NCI-H524 (cell line): ENCODE measurements around the gene NEUROG3.

Source experiments
- DNase-seq, 2 experiments: peaks; one replicate each; lab custom pipeline; 2025; lab: John Stamatoyannopoulos, UW

NEUROG3 gene, protein sequence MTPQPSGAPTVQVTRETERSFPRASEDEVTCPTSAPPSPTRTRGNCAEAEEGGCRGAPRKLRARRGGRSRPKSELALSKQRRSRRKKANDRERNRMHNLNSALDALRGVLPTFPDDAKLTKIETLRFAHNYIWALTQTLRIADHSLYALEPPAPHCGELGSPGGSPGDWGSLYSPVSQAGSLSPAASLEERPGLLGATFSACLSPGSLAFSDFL

DNA sequence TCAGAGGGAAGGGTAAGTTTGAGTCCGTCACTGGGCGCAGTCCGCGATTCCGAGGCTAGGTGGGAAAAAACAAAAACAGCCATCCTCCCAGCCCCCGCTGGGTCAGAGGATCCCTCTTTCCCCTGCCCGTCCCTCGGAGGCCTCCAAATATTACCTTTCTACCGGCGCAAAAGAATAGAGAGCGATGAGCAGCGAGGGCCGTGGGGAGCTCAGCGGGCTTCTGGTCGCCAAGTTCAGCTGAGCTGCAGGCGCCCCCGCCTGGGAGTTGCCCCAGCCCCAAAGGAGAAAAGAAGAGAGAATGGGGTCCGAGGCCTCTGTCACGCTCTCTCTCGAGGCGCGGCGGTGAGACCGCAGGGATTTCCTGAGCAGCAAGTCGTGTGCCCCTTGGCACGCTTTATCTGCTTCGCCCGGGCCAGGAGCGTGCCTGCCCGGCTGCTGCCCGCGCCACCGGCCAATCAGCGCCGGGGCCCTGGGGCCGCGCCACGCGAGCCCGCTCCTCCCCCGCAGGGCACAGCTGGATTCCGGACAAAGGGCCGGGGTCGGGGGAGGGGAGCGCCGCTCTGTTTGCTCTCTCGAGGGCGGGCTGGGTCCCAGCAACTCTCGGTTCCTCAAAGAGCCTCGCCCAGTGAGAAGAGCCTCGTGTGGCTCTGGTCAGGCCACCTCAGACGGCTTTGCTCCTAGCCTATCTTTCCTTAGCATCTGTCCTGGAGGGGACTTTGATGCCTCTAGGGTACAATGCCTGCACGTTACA, at the start of gene NEUROG3:
Gene NEUROG3, minus strand, starts transcription at position 367 of the 751 bp plus-strand sequence. CDS start 379 bp downstream, outside the sequence.
- DNase-seq, result no peak

DNA sequence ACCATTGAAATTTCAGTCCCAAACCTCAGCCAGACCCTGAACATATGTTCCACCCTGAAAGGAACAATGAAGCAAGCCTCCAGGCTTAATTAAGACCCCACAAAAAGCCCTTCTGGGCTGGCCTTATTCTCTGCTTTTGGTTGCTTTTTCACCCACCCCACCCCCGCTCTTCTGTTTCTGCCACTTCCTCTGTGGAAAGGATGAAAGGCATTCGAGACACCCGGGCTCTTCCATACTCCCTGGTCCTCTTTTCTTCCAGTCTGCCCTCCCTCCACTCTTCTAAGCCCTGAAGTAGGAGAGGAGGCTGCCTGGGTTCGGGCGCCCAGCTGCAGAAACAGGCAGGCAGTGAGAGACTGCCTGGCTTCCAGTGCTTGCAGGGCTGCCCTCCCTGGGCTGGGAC, 47.4 kb upstream of the NEUROG3 start:
- DNase-seq, result no peak

DNA sequence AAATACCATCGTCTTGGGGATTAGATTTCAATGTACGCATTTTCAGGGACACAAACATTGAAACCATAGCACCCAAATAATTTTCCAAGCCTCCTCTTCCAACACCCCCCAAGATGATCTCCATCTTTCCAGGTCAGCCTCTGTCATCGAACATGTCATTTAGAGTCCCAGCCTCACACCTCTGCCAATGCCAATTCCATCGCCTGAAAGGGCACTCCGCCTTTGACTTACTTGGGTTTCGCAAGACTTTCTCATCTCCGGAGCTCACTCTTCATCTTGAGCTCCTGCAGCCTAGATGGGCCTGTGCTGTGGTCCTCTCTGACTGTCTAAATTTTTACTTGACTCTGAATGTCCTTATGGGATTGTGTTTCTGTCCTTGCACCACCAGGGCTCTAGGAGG, 46.4 kb upstream of the NEUROG3 start:
- no peak for DNase-seq

DNA sequence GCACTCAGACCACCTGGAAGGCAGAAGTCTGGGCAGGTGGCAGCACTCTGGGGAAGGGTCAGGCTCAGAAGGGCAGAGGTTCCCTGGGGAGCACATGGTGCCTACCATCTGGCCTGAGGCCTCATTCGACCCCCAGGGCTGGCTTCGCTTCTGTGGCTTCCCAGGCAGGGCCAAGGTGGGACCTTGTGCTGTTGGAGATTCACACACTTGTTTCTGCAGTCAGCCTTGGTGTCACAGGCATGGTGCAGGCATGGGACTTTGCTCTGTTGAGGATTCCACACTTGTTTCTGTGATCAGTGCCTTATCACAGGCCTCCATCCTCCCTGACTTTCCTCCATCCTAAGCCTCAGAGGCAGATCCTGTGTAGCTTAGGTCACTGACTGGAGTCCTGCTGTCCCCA, 45.5 kb upstream of the NEUROG3 start:
- DNase-seq, result no peak

DNA sequence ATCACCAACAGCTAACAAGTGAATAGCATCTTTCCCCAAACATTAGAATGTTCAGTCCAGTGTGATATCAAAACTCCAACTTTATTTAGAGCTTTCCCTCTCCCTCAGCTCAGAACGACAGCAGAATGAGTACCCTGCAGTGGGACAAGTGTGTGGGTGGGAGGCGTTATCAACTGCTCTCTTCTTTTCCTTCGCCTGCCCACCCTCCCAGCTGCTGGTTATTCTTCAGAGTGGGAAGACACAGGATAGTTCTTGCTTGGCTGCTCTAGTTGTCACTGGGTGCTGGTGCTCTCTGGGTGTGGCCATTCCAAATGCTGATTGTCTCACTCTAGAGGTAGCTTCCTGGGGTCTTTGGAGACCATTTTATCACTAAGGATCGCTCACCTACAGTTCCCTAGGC, 43.1 kb upstream of the NEUROG3 start:
- DNase-seq, result no peak

DNA sequence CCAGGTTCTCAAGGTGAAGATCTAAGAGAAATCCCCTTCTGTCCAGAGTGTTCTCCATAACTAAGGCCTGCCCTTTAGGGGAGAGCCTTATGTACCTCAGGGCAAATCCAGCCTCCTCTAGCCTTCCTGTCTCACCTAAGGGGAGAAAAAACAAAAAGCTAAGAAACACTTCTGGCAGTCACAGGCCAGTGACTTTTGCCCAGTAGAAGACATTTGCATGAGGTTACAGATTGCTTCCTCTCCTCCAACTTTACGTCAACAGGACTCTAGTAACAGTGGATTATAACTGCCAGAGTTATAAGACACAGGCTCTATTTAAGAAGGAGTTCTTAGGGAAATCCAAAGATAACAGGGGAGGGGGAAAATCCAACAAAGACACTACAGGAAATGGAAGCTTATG, 40.9 kb upstream of the NEUROG3 start:
- DNase-seq, result no peak

DNA sequence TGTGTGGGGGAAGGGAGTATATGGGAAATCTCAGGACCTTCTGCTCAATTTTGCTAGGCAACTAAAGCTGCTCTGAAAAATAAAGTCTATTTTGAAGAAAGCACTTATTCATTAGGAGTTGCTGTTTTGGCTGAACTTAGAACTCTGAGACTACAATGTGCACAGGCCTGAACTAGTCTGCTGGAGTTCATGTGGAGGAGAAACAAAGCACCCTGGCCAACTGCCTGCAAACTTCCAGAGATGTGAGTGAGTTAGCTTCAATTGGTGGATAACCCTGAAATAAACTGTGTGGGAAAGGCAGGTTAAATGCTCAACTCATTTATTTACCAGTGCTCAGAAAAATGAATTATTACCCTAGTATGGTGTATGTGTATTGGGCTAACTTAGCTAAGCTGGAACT, 39.5 kb upstream of the NEUROG3 start:
- no peak for DNase-seq

DNA sequence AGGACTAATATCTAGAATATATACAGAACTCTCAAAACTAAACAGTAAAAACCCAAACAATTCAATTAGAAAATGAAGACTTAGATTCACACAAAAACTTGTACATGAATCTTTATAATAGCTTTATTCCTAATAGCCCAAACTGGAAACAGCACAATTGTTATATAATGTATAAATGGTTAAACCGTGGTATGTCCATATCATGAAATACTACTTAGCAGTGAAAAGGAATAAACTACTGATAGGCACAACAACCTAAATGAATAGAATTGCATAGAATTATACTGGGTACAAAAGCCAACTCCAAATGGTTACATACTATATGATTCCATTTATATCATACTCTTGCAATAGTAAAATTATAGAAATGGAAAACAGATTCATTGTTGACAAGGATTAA, 35.9 kb upstream of the NEUROG3 start:
- no peak for DNase-seq

DNA sequence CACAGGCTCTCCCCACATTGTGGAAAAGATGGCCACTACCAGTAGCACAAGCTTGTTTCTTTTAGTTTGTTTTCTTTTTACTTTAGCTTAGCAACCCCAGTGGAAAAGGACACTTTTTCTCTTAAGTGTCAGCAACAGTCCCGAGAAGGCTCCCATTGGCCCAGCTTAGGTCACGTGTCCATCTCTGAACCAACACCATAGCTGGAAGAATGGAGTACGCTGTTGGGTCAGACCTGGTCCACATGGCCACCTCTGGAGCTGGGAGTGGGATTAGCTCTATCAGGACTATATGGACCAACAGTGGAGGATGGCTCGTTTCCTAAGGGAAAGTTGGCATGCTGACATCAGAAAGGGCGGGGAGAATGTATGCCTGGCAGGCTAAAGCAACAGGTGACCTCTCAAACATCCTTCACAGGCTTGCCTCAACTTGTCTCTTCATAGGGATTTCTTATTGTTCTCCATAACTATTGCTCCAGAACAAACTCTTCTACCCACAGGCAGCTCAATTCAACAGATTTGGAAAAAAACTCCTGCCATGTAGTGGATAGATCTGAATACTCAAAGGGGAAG, 27.6 kb upstream of the NEUROG3 start:
- DNase-seq, result no peak

DNA sequence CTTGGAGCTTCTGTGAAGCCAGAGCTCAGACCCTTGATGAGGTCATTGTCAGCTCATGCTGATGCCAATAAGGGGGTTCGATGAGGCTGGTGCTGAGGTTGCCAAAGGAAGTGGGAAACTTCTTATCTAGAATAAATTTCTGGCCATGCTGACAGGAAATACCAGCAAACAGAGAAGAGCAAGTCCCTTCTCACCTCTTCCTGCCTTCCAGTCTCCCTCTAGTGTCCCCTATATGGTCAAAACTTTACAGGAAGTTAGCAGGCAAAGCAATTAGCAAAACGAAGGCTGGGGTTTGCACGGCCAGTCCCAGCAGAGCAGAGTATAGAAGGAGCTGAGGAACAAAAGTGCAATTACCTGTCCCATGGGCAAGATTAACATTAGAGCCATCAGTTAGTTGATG, 15.1 kb upstream of the NEUROG3 start:
- no peak for DNase-seq

DNA sequence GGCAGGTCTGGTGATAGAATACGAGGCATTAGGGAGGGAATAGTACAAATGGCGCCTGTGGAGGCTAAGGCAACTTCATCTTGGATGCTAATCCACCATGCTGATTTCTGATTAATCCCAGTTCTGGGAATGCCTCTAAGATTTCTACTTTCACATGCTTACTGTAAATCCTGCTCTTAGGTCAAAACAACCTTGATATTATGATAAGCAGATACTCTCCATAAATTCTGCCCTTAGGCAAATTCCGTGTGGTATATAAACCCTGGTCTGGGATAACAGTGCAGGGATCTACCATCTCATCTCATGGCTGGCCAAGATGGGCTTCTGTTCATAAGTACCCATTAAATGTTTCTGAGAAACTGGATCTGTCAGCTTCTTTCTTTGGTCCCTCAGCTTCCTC, 11.4 kb upstream of the NEUROG3 start:
- DNase-seq, result no peak

DNA sequence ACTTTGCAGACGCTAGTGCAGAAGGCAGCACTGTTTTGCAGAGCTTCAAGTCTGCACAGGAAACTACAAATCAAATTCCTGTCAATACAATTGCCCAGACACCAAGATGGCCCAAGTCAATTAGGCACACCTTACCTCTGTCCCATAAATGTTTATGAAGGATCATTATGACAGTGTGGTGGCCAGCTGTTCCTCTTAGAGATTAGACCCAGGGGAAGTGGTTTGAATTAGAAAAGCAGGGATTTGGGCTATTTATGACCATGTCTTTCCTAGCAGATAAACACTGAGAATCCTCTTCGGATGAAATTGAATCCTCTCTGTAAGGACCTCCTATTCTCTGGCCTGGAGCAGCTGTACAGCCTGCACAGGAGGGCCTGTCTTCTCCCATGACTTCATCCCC, 9.9 kb upstream of the NEUROG3 start:
- peak; percentile 62 to 85 for DNase-seq

DNA sequence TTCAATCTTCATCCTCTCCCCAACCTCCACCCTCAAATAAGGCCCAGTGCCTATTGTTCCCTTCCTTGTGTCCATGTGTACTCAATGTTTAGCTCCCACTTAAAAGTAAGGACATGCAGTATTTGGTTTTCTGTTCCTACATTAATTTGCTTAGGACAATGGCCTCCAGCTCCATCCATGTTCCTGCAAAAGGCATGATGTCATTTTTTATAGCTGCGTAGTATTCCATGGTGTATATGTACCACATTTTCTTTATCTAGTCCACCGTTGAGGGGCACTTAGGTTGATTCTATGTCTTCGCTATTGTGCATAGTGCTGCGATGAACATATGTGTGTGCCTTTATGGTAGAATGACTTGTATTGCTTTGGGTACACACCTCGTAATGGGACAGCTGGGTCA, 7.2 kb upstream of the NEUROG3 start:
- no peak for DNase-seq

DNA sequence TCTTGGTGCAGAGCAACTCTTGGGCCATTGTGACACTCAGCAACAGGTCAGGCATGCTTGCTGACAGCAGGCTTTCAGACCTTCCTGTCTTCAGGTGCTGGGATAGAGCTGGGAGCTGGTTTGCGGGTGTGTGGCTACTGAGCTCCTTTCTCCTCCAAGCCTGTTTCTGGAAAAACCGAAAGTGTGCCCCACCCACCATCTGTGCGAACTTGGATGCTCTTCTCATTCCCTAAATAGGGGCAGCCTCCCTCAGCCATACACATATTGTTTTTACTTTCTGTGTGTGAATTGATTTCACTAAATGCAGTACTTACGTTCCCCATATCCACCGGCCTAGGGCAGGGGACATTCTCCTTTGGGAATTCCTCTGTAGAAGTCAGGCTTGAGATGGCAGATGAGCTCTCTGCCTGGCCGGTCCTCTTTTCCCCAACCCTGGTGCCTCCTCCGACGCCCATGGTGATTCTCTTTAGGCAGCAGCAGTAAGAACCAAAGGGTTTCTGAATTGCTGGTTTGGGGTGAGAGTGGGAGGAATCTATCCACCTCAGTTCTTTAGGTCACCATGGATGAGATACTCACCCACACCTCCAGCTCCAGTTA, 6.3 kb upstream of the NEUROG3 start:
- DNase-seq, result no peak

DNA sequence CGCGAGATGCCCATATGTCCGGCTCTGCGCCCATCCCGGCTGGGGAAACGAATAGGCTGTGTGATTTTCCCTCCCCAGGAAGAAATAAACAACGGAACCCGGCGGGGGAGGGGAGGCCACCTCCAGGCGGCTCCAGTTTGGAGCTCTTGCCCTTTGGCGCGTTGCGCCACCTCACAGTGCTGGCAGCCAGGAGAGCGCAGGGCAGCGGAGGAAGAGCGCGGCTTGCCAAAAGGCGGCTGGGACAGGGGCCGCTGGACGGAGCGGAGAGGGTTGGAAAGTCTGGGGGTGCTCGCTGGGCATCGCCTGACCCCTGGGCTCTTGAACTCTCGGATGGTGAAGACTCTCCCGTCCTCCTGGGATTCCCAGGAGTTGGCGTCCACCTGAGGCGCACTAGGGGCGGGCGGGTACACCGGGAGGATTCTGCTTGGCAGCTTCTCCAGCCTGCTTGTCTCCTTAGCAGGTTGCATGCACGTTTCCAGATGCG, 5.3 kb upstream of the NEUROG3 start:
- DNase-seq, result peak in 1 of 2 experiments; percentile 11

DNA sequence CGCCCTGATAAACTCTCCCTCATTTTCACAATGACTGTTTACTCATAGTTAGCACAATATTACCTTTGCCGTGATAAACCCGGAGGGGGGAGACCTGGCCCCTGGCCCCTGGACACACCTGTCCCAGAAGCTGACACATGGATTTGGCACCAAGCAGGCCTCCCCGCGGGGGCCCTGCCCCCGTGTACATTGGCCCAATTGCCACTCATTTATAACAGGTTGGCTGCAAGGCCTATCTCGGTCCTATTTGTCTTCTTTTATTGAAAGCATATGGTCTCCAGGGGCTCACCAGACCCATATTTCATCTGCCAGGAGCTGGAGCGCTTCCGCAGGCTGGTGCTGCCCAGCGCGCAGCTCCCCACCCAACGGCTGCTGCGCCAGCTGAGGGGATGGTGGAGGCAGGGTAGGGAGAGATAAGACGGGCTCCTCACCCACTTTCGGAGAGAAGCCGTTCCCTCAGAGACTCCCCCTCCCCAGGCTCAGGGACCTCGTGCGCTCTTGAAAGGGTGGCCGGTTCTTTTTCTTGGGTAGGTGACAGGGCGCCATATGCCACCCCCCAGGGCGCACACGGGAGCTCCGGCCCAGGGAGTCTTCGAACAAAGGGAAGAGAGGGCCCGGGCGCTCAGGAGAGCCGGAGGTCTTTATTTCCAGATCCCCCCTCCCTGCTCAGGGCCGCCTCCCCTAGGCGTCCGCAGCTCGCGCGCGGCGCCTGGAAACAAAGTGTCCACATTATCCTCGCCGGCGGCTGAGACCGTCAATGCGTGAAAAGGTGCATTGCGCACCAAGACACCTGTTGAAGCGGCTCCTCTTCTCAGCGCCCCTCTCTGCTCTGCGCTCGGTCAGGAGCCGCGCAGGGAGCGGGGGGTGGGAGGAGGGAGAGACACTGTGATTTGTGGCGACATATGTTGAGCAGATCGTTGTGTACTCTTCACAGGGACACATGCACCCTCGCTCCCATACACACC, 4.3 kb upstream of the NEUROG3 start:
- peak; percentile 42 to 57 for DNase-seq

DNA sequence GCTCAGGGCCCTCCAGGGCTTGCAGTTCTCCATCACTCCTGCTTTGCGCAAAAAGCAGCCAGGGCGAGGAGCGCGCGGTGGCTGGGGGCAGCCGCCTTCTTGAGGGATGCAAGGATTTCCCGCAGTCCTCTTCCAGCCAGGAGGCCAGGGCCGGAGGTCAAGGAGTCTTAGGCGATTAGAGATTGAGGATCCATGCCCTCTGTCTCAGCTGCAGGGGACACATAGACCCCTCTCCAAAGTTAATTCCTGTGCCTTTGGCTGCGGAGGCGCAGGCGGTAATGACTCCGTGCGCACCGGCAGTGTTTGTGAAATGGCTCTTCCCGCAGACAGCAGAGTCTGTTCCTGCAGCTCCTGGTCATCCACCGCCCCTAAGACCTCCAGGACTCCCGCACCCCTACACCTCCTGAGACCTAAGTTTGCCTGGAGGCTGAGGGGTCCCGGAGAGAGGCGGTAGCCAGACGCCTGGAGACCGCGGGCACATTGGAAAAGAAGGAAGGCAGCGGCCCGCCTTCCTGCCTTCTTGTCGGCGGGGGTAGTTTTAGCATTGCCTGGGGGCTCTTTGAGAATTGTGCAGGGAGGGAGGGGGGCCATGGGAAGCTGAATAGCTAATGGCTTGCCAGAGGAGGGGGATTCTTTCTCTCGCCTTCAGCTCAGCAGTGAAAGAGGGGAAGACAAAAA, 3.3 kb upstream of the NEUROG3 start:
- no peak for DNase-seq

DNA sequence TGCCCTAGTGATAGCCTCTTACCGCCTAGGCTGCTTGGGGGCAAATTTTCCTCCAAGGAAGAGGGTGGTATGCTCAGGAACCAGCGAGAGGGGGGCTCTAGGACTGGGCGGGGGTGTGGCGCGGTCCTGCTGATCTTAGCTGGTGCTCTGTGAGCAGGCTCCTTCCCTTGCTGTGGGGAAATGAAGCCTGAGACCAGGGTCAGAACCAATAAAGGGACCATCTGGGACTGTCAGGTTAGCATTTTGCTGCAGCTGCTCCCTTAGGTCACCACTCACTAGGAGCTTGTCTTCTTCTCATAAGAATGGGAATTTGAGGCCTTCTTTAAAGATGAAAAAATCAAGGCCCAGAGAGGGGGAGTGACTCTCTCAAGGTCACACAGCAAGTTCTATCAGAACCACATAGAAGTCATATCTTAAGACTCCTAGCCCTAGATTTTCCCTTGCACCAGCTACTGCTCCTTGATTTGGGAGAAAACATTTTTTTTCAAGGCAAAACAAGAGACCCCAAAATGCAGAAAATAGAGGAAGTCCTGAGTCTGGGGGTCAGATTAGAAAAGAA, 2.0 kb upstream of the NEUROG3 start:
- DNase-seq, result no peak

DNA sequence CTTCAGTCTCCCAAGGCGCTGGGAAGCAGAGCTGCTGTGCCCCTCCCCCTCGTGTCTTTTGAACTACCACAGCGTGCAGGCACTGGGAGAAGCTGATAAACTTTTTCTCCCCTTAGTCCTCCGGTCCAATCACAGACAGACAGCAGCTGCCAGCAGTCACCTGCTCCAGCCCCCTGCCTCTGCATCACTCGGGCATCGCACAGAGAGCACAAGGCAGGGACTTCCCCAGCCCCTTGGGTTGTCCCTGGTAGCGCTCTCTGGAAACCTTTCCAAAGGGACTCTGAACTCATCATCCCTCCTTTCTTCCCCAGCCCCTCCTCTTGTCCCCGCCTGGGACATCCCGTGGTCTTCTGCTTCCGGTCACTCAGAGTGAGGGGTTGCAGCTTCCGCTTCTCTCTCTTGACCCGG, 1.4 kb upstream of the NEUROG3 start:
- no peak for DNase-seq

DNA sequence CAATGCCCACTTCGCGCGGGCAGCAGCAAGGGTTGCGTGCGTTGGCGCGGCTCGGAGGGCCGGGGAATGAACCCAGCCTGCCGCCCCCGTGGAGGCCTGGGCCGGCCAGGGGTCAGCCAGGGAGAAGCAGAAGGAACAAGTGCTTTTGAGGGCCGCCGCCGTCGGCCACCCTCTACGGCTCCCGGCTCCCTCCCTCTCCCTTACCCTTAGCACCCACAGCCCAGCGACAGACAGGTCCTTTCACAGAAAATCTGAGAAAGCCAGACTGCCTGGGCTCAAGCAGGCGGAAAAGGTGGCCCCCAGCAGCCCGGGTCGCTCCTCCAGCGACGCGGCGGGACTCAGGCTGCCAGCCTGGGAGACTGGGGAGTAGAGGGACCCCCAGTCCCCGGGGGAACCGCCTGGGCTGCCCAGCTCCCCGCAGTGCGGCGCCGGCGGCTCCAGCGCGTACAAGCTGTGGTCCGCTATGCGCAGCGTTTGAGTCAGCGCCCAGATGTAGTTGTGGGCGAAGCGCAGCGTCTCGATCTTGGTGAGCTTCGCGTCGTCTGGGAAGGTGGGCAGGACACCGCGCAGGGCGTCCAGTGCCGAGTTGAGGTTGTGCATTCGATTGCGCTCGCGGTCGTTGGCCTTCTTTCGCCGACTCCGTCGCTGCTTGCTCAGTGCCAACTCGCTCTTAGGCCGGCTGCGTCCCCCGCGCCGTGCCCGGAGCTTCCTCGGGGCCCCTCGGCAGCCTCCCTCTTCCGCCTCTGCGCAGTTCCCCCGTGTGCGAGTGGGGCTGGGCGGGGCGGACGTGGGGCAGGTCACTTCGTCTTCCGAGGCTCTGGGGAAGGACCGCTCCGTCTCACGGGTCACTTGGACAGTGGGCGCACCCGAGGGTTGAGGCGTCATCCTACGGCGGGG, 815 bp downstream of the NEUROG3 start:
- no peak for DNase-seq
